K562 (cell line): ENCODE measurements around the gene ST3GAL5. TPM values are rescaled to one million over a fixed set of nuclear protein-coding genes. Genes with fewer than 3 reads are reported as not detected.

ENCODE experiments used
- ATAC-seq: fragments of 200-7000 bp; cut with Tn5 transposase; 3 replicates; pipeline ENCODE4 v1.9.1; 2020; ENCODE audit warnings: moderate library complexity
- BruUV-seq: library from RNA; stranded (reverse); fragments of 400-500 nt; replicated peaks from 2 replicates; lab custom pipeline; 2021; lab: Mats Ljungman, UMichigan
- CTCF ChIA-PET: fragments of 300-600 bp; formaldehyde crosslinking; extraction: SDS; loops from one replicate; lab custom pipeline; 2021; ENCODE audit warnings: low intra/inter-chr PET ratio; lab: Yijun Ruan, JAX
- POLR2A ChIA-PET: fragments of 300-600, 350-650 bp; sonication (Branson Sonifier 250); formaldehyde crosslinking; extraction: SDS; loops from one replicate; lab custom pipeline; 2021; ENCODE audit warnings: antibody characterized with exemption, inconsistent platforms; lab: Yijun Ruan, JAX
- DNase-seq, 4 experiments: peaks; one replicate each; pipeline versions ENCODE4 v3.0.0 to v3.0.0-alpha.2; 2011 to 2018; ENCODE audit warnings: low spot score in 3 of 4, mixed read lengths in 3 of 4; ENCODE audit errors: extremely low read depth in 1 of 4
- FAIRE-seq: peaks from 2 replicates; lab custom pipeline; 2011; peaks lifted over from hg19 to GRCh38; lab: Jason Lieb, UNC
- H2AFZ ChIP-seq: 2 replicates; pipeline ENCODE4 v1.6.0; 2011; ENCODE audit warnings: low read depth, low read length, control low read depth, inconsistent platforms
- H3K27ac ChIP-seq: fragments of 200-600 bp; 3 replicates; pipeline ENCODE4 v1.8.0; 2011; ENCODE audit warnings: low read depth, mild to moderate bottlenecking, control low read depth, inconsistent platforms, low read length, moderate library complexity, mixed read lengths; ENCODE audit errors: extremely low read depth
- H3K27me3 ChIP-seq, 2 experiments: fragments of 300-600 bp in 1 of 2; 2 replicates in 1 of 2; 3 replicates in 1 of 2; pipeline versions ENCODE4 v1.6.0 to v1.8.0; 2011; ENCODE audit warnings: inconsistent platforms in 2 of 2, low read length in 2 of 2, mild to moderate bottlenecking in 1 of 2, mixed read lengths in 1 of 2, moderate library complexity in 1 of 2; ENCODE audit not compliant: control insufficient read depth in 2 of 2, insufficient read depth in 2 of 2
- H3K36me3 ChIP-seq: fragments of 300-600 bp; 3 replicates; pipeline ENCODE4 v1.8.0; 2011; ENCODE audit warnings: mild to moderate bottlenecking, low read length, inconsistent platforms; ENCODE audit not compliant: control insufficient read depth, insufficient read depth
- H3K4me1 ChIP-seq, 2 experiments: fragments of 200-600 bp in 1 of 2; replicated peaks in 1 of 2; 2 replicates in 1 of 2; 3 replicates in 1 of 2; pipeline versions ENCODE4 v1.5.1 to v1.8.0; 2011; ENCODE audit warnings: inconsistent platforms in 2 of 2, low read length in 2 of 2, mild to moderate bottlenecking in 1 of 2, mixed read lengths in 1 of 2, moderate library complexity in 1 of 2; ENCODE audit not compliant: control insufficient read depth in 2 of 2, insufficient read depth in 2 of 2
- H3K4me2 ChIP-seq: 2 replicates; pipeline ENCODE4 v1.6.1; 2011; ENCODE audit warnings: low read length, control low read depth, inconsistent platforms, mixed read lengths; ENCODE audit not compliant: insufficient read depth
- H3K4me3 ChIP-seq: fragments of 200-600 bp; sonication (generic), shearing (Covaris generic); 2 replicates; pipeline ENCODE4 v1.5.1; 2016; ENCODE audit warnings: control low read depth, inconsistent platforms
- H3K79me2 ChIP-seq: fragments of 200-600 bp; 3 replicates; pipeline ENCODE4 v1.8.0; 2011; ENCODE audit warnings: low read length, inconsistent platforms; ENCODE audit not compliant: control insufficient read depth, insufficient read depth
- H3K9ac ChIP-seq, 2 experiments: 2 replicates each; pipeline versions ENCODE4 v1.6.0 to v1.6.1; 2011; ENCODE audit warnings: low read depth in 2 of 2, low read length in 2 of 2, control low read depth in 1 of 2, inconsistent platforms in 1 of 2, mild to moderate bottlenecking in 1 of 2, mixed read lengths in 1 of 2; ENCODE audit not compliant: insufficient read depth in 1 of 2
- H3K9me1 ChIP-seq: one replicate; pipeline ENCODE4 v1.6.0; 2011; ENCODE audit warnings: inconsistent platforms, mild to moderate bottlenecking, low read length, moderate library complexity; ENCODE audit not compliant: control insufficient read depth, insufficient read depth
- H3K9me3 ChIP-seq: replicated peaks from 2 replicates; pipeline ENCODE4 v1.5.1; 2011; ENCODE audit warnings: low read depth, low read length, inconsistent platforms; ENCODE audit not compliant: control insufficient read depth, insufficient read depth
- H4K20me1 ChIP-seq: replicated peaks from 2 replicates; pipeline ENCODE4 v1.6.1; 2011; ENCODE audit warnings: low read length, inconsistent platforms, mixed read lengths; ENCODE audit not compliant: control insufficient read depth, insufficient read depth
- DPF2 ChIP-seq: fragments of 450-650 bp; IDR thresholded peaks from 2 replicates; pipeline ENCODE4 v1.6.1; 2016
- HNRNPK ChIP-seq: fragments of 200-400 bp; formaldehyde crosslinking; IDR thresholded peaks from one replicate; pipeline ENCODE4 v1.6.1; 2018; ENCODE audit warnings: mild to moderate bottlenecking, low read depth, low read length; ENCODE audit not compliant: poor library complexity, severe bottlenecking
- KLF13 ChIP-seq: fragments of 450-650 bp; IDR thresholded peaks from 2 replicates; pipeline ENCODE4 v1.6.1; 2016; ENCODE audit warnings: missing genetic modification characterization, low read depth, mild to moderate bottlenecking, missing compliant biosample characterization, moderate library complexity, borderline replicate concordance
- MCM3 ChIP-seq: fragments of 450-650 bp; IDR thresholded peaks from 2 replicates; pipeline ENCODE4 v1.6.1; 2016
- PHF20 ChIP-seq: fragments of 450-650 bp; IDR thresholded peaks from 2 replicates; pipeline ENCODE4 v1.6.1; 2018; ENCODE audit not compliant: partially characterized antibody
- POLR2H ChIP-seq: IDR thresholded peaks from 2 replicates; pipeline ENCODE4 v1.6.1; 2016; ENCODE audit warnings: missing genetic modification characterization, low read depth, mild to moderate bottlenecking, control low read depth, missing compliant biosample characterization, moderate library complexity
- TFAP4 ChIP-seq: sonication (generic); formaldehyde crosslinking; IDR thresholded peaks from 2 replicates; pipeline ENCODE4 v1.8.0; 2022; ENCODE audit warnings: missing genetic modification reagents, mild to moderate bottlenecking, moderate library complexity, borderline replicate concordance
- USF1 ChIP-seq: sonication (generic); formaldehyde crosslinking; IDR thresholded peaks from 2 replicates; pipeline ENCODE4 v1.9.0; 2022; ENCODE audit warnings: mild to moderate bottlenecking, missing genetic modification reagents
- ZFP30 ChIP-seq: fragments of 250-450 bp; sonication (Bioruptor Pico); IDR thresholded peaks from 2 replicates; pipeline ENCODE4 v1.8.0; 2022; ENCODE audit warnings: moderate library complexity, mild to moderate bottlenecking, inconsistent platforms, borderline replicate concordance
- ZNF316 ChIP-seq: fragments of 450-650 bp; IDR thresholded peaks from 2 replicates; pipeline ENCODE4 v1.6.1; 2016
- WGBS: fragments of 100-300 bp; shearing (Covaris generic); methylation state at CpG from one replicate; pipeline ENCODE4 v1.1.6; 2016; ENCODE audit warnings: low coverage, mixed read lengths; ENCODE audit not compliant: insufficient coverage; ENCODE audit errors: missing lambda C conversion rate; 5-methylcytosine and 5-hydroxymethylcytosine counted together
- in situ Hi-C: fragments of 300-500 bp; cut with MboI; formaldehyde crosslinking; loops from 4 replicates; pipeline ENCODE4 v1.15.0; 2018; ENCODE audit warnings: inconsistent platforms, mixed read lengths
- intact Hi-C: fragments of 100-400 bp; cut with micrococcal nuclease; formaldehyde crosslinking; loops from 2 replicates; pipeline ENCODE4 v1.14.2; 2022
- polyA plus RNA-seq, 8 experiments: library from polyadenylated mRNA; depleted of rRNA in 4 of 8; stranded (reverse) in 5 of 8; unstranded in 3 of 8; fragments of >200 nt; fragmentation: Nextera tagmentation in 2 of 8; fragmentation: Illumina TruSeq in 1 of 8; extraction: Ambion mirVana in 2 of 8; extraction: Trizol in 1 of 8; gene quantifications; 2 replicates each; pipeline versions ENCODE4 v1.2.1 to v1.2.3, GENCODE V29; 2011 to 2014; ENCODE audit warnings: inconsistent platforms in 1 of 8, missing spikeins in 1 of 8
- total RNA-seq, 7 experiments: library from RNA; depleted of rRNA in 6 of 7; stranded (reverse); fragments of >200 nt in 6 of 7; fragmentation: Illumina TruSeq in 2 of 7; extraction: Trizol in 2 of 7; gene quantifications; 2 replicates each; pipeline versions ENCODE4 v1.2.1 to v1.2.3, GENCODE V29; 2011 to 2021; ENCODE audit warnings: low replicate concordance in 1 of 7
- TF ChIP-seq, protein P1 (sequence below): sonication (generic); formaldehyde crosslinking; IDR thresholded peaks from 2 replicates; pipeline ENCODE4 v1.8.0; 2022; ENCODE audit warnings: missing genetic modification reagents, mild to moderate bottlenecking, borderline replicate concordance

Gene ST3GAL5
- total and polyA plus RNA-seq, 9 of the 15 experiments (the other 6 are each of a cell fraction or from before 2014, with no cell fraction given): 1.6 to 10.0 (median 4.2) TPM

DNA sequence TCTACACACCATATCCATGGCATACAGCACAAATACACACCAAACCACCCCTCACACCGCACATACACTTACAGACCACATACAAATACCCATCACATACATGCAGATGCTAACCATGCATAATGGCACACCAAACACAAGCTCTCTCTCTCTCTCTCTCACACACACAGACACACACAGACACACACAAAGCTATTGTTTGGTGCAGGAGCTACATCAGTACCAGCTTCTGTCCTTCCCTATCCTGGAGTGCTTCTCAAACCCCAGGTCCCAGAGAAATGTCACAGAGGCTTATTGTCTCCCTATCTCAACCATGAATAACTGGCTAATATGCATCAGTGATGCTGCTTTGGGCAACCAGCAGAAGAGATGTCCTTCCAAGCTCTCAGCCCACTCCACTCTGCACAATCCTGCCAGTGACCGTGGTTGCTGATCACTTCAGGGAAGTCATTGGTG is 36.5 kb upstream of the ST3GAL5 start:
- WGBS: 4% methylated on average over 2 of the region's 2 CpGs
- TF ChIP-seq HNRNPK: no peak
- 0 out of 2 replicates have a peak, but pooled peaks have one; percentile 5 for TF ChIP-seq ZNF316
- no peak for TF ChIP-seq USF1 (CRISPR knock-in tag)
- peak; percentile 54; the same call in 1 of the 2 replicates for TF ChIP-seq MCM3
- peak; percentile 32 for TF ChIP-seq PHF20

DNA sequence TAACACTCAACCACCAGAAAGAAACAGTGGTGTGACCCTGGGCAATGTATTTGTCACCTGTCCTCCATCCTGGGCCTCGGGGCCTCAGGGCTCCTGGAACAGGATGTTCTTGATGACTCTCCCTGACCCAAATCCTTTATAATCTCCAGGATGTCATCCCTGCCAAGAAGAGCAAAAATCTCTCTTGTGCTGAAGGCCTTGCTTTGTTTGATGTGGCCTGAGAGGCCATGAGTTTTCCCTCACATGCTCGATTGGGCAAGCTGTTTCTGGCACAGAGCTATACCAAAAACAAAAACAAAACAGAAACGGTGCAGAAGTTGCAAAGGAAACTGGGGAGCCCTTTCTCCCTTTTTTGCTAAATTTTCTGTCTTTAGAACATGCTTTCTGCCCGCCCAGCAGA is 35.7 kb upstream of the ST3GAL5 start:
- Histone ChIP-seq H2AFZ (peak overlapping the region; percentile 36), H3K4me2 (no peak overlapping the region), H3K36me3 (no peaks in the 10 kb centered on the region), H3K27ac (no peak overlapping the region), H3K9ac (no peak overlapping the region), H3K4me1 (peaks cover 9 to 18% of the 10 kb centered on the region in 2 experiments), H3K27me3 (no peaks in the 10 kb centered on the region; a peak in 1 of 5 replicates), H3K79me2 (no peaks in the 10 kb centered on the region), H3K4me3 (no peak overlapping the region), H3K9me1 (no peaks in the 10 kb centered on the region), H4K20me1 (no peaks in the 10 kb centered on the region), H3K9me3 (no peaks in the 10 kb centered on the region)
- DNase-seq (no peak), ATAC-seq (no peak), FAIRE-seq (no peak)
- ChIA-PET CTCF (no interaction called here), POLR2A (no interaction called here)
- in situ Hi-C loops (no loop called here), intact Hi-C loops (no loop called here)
- no TSS peak for BruUV-seq
- 10% methylated on average over 3 of the region's 4 CpGs for WGBS
- no peak for TF ChIP-seq KLF13
- TF ChIP-seq POLR2H (tag): no peak
- no peak for TF ChIP-seq DPF2
- TF ChIP-seq, protein P1, sequence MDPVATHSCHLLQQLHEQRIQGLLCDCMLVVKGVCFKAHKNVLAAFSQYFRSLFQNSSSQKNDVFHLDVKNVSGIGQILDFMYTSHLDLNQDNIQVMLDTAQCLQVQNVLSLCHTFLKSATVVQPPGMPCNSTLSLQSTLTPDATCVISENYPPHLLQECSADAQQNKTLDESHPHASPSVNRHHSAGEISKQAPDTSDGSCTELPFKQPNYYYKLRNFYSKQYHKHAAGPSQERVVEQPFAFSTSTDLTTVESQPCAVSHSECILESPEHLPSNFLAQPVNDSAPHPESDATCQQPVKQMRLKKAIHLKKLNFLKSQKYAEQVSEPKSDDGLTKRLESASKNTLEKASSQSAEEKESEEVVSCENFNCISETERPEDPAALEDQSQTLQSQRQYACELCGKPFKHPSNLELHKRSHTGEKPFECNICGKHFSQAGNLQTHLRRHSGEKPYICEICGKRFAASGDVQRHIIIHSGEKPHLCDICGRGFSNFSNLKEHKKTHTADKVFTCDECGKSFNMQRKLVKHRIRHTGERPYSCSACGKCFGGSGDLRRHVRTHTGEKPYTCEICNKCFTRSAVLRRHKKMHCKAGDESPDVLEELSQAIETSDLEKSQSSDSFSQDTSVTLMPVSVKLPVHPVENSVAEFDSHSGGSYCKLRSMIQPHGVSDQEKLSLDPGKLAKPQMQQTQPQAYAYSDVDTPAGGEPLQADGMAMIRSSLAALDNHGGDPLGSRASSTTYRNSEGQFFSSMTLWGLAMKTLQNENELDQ (CRISPR knock-in tag): no peak
- TF ChIP-seq TFAP4 (CRISPR knock-in tag): no peak
- no peak for TF ChIP-seq ZFP30 (CRISPR knock-in tag)

More for the DNA sequence above, 36.5 kb upstream of the ST3GAL5 start:
- H3K9me3 ChIP-seq: no peaks in the 10 kb centered on the region
- H3K27ac ChIP-seq: no peak overlapping the region
- DNase-seq (no peak), FAIRE-seq (peak; percentile 32), ATAC-seq (no peak)
- in situ Hi-C loops: no loop called here
- no peaks in the 10 kb centered on the region for H3K9me1 ChIP-seq
- H3K4me1 ChIP-seq: peaks cover 9 to 18% of the 10 kb centered on the region in 2 experiments
- POLR2A ChIA-PET: interaction anchor here (1.0 kb wide), 1 partner anchor 10 kb away, joined by 3 read pairs; no protein-coding TSS in a partner anchor
- no peaks in the 10 kb centered on the region for H4K20me1 ChIP-seq
- intact Hi-C loops: no loop called here
- H3K36me3 ChIP-seq: no peaks in the 10 kb centered on the region
- H3K9ac ChIP-seq: no peak overlapping the region
- no peak overlapping the region for H3K4me3 ChIP-seq
- no TSS peak for BruUV-seq
- H3K79me2 ChIP-seq: no peaks in the 10 kb centered on the region
- no peaks in the 10 kb centered on the region; a peak in 1 of 5 replicates for H3K27me3 ChIP-seq
- H2AFZ ChIP-seq: peak overlapping the region; percentile 36; the same call in 1 of the 2 replicates
- no peak overlapping the region for H3K4me2 ChIP-seq
- CTCF ChIA-PET: no interaction called here
